Measurements from ENCODE around the gene DNAJB14. TPM values are rescaled to one million over a fixed set of nuclear protein-coding genes. Genes with fewer than 3 reads are reported as not detected.

Gene DNAJB14
- total and polyA plus RNA-seq, 2 of the 13 experiments (the other 11 are each of a cell fraction or from before 2014, with no cell fraction given), result 9.1 to 38.1 TPM

DNA sequence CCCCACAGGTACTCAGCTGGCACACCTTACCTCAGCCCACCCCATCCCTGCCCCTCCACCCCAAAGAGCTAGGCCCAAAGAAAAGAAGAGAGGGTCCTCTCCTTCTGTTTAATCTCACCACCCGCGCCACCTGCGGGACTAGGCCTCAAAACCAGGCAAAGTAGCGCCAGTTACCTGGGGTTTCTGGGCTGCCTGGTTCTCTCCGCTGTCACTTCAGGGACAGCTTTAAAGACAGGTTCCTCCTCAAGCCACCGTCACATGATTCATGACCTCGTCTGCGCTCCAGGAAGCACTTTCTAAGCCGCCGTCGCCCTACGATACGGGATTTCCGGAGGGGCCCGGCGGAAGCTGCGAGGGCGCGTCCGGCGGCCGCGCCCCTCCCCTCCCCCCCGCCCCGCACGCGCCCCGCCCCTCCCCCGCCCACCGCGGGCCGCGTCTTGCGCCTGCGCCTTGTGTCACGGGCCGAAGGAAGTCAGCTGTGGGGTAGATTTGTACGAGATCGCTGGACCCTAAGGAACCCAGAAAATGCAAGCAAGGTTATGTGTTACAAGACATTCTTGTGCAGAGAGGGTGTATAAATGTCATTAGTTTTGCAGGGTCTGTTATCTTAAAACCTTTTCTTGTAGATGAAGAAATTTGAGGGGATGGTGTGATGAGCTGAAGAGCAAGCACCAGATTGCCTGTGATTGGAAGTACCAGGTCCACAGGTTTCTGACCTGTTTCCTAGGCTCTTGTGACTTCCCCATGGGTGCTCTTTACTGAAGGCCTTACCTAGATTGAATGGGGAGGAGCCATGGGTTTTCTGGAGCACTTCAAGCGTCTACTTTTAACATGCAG is 52.0 kb downstream of the DNAJB14 start, which contains the start of gene LAMTOR3 (continued):
- TF ChIP-seq, protein P1, sequence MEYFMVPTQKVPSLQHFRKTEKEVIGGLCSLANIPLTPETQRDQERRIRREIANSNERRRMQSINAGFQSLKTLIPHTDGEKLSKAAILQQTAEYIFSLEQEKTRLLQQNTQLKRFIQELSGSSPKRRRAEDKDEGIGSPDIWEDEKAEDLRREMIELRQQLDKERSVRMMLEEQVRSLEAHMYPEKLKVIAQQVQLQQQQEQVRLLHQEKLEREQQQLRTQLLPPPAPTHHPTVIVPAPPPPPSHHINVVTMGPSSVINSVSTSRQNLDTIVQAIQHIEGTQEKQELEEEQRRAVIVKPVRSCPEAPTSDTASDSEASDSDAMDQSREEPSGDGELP (IDR thresholded peaks at IDR 0.05; ENCODE audit: borderline replicate concordance, low read depth), result peak; percentile 72
- TF ChIP-seq TBL1XR1 (IDR thresholded peaks at IDR 0.05; ENCODE audit: borderline replicate concordance, low read length, partially characterized antibody) (peak; percentile 56), SSRP1 (CRISPR knock-in tag; IDR thresholded peaks at IDR 0.05) (0 out of 2 replicates have a peak, but pooled peaks have one; percentile 46), HNF4G (IDR thresholded peaks at IDR 0.05; ENCODE audit: borderline replicate concordance, low read depth, low read length) (no peak), HNF4G (CRISPR knock-in tag; IDR thresholded peaks at IDR 0.05; ENCODE audit: borderline replicate concordance, low read depth) (no peak), HIVEP1 (CRISPR knock-in tag; IDR thresholded peaks at IDR 0.05) (0 out of 2 replicates have a peak, but pooled peaks have one; percentile 27), ZNF282 (IDR thresholded peaks at IDR 0.05; ENCODE audit: partially characterized antibody) (no peak), POLR2A (IDR thresholded peaks at IDR 0.05; ENCODE audit: insufficient read depth in 1 of 2, low read depth in 2 of 2, low read length in 2 of 2) (peak; percentile 64 to 77), ELF1 (CRISPR knock-in tag; IDR thresholded peaks at IDR 0.05) (peak; percentile 86), U2AF1 (optimal IDR thresholded peaks at IDR 0.05; ENCODE audit: low read depth, low read length) (peak; percentile 48), HNRNPK (IDR thresholded peaks at IDR 0.05; ENCODE audit: low read depth, low read length, poor library complexity, severe bottlenecking) (no peak), ZNF839 (CRISPR knock-in tag; IDR thresholded peaks at IDR 0.05; ENCODE audit: borderline replicate concordance) (no peak), CREB1 (IDR thresholded peaks at IDR 0.05) (peak; percentile 58; the same call in 1 of the 2 replicates), CREB1 (CRISPR knock-in tag; IDR thresholded peaks at IDR 0.05) (peak; percentile 80), JUN (CRISPR knock-in tag; IDR thresholded peaks at IDR 0.05) (no peak), TFE3 (CRISPR knock-in tag; IDR thresholded peaks at IDR 0.05) (peak; percentile 89), NCOA2 (CRISPR knock-in tag; IDR thresholded peaks at IDR 0.05) (no peak; the same call in 1 of the 2 replicates), SRY (CRISPR knock-in tag; IDR thresholded peaks at IDR 0.05) (0 out of 2 replicates have a peak, but pooled peaks have one; percentile 68), THAP11 (CRISPR knock-in tag; IDR thresholded peaks at IDR 0.05) (peak; percentile 91), ZZZ3 (CRISPR knock-in tag; IDR thresholded peaks at IDR 0.05; ENCODE audit: borderline replicate concordance) (peak; percentile 50; the same call in 1 of the 2 replicates), ZNF550 (CRISPR knock-in tag; IDR thresholded peaks at IDR 0.05; ENCODE audit: borderline replicate concordance) (no peak), IRF2 (CRISPR knock-in tag; IDR thresholded peaks at IDR 0.05) (peak; percentile 55; the same call in 1 of the 2 replicates), ZNF569 (CRISPR knock-in tag; IDR thresholded peaks at IDR 0.05; ENCODE audit: borderline replicate concordance) (no peak), YY1 (IDR thresholded peaks at IDR 0.05; ENCODE audit: insufficient read depth, insufficient replicate concordance, low read depth, low read length) (peak; percentile 9), ZNF180 (CRISPR knock-in tag; IDR thresholded peaks at IDR 0.05; ENCODE audit: borderline replicate concordance, low read depth) (no peak), ZNF574 (CRISPR knock-in tag; IDR thresholded peaks at IDR 0.05) (peak; percentile 82), PHF8 (CRISPR knock-in tag; IDR thresholded peaks at IDR 0.05) (peak; percentile 82)

All from HepG2 (cell line).